Measurements from ENCODE around the gene PCNA.

- TF ChIP-seq POLR2A (IDR thresholded peaks at IDR 0.05) (no peak), CTCF (IDR thresholded peaks at IDR 0.05) (no peak)
These were observed 24.3 kb downstream of the PCNA start for GRCh38 chr20:5095454-5095853.

All from esophagus squamous epithelium (tissue), 4 donors.